Measurements from ENCODE around the gene ACOT8. TPM values are rescaled to one million over a fixed set of nuclear protein-coding genes. Genes with fewer than 3 reads are reported as not detected.

Gene ACOT8
- total and polyA plus RNA-seq, 2 donors (not counting 3 experiments of a cell fraction or from before 2014, with no cell fraction given), result 15.5 to 50.9 TPM

DNA sequence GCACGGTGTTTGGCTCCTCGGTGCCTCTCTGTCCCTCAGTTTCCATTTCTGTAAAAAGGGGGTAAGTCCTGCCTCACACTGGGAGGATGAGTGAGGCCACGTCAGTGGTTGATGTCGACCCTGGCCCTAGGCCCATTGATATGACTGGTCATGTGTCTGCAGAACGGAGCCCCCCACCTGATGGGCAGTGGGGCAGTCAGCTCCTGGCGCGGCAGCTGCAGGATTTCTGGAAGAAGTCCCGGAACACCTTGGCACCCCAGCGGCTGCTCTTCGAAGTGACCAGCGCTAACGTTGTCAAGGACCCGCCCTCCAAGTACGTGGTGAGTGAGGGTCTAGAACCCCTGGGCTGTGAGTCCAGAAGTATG is 22.4 kb downstream of the ACOT8 start:
- DNase-seq (ENCODE audit: low read depth, low spot score), result no peak
- Histone ChIP-seq H3K9me1 (replicated peaks; ENCODE audit: control insufficient read depth, extremely low read depth, insufficient read depth, low read length) (no peaks in the 10 kb centered on the region), H3K27ac (ENCODE audit: insufficient read depth, low read depth, low read length) (no peak overlapping the region), H3K4me2 (ENCODE audit: insufficient read depth, low read length) (peak overlapping the region; percentile 90), H3K4me1 (ENCODE audit: control insufficient read depth, extremely low read depth, insufficient read depth, low read length) (peaks cover 20% of the 10 kb centered on the region), H2AFZ (ENCODE audit: low read depth, low read length) (no peak overlapping the region), H3K4me3 (replicated peaks in 1 of 3; ENCODE audit: insufficient read depth in 1 of 3, low read depth in 1 of 3, low read length in 3 of 3) (peak overlapping the region in 1 of 3 experiments; percentile 29), H3K27me3 (ENCODE audit: control insufficient read depth in 2 of 2, insufficient read depth in 2 of 2, low read length in 2 of 2) (no peaks in the 10 kb centered on the region), H3K36me3 (ENCODE audit: control insufficient read depth in 2 of 2, extremely low read depth in 1 of 2, insufficient read depth in 2 of 2, low read length in 2 of 2) (no peaks in the 10 kb centered on the region), H4K20me1 (replicated peaks; ENCODE audit: control insufficient read depth, extremely low read depth, insufficient read depth, low read length) (no peaks in the 10 kb centered on the region), H3K9ac (replicated peaks; ENCODE audit: extremely low read depth, insufficient read depth, low read length) (no peak overlapping the region), H3K9me3 (replicated peaks; ENCODE audit: control insufficient read depth, insufficient read depth, low read length) (no peaks in the 10 kb centered on the region), H3K79me2 (ENCODE audit: control insufficient read depth, insufficient read depth, low read length) (no peaks in the 10 kb centered on the region)
- ChIA-PET POLR2A (interaction anchor here (0.6 kb wide), 1 partner anchor 100 kb away, joined by 3 read pairs; no protein-coding TSS in a partner anchor), CTCF (interaction anchor here (1.2 to 1.9 kb wide), 6 partner anchors 10 to 135 kb away, joined by 3 to 14 read pairs (median 5); no protein-coding TSS in a partner anchor)
- intact Hi-C loops (cut with micrococcal nuclease), result loop anchor here (1.0 to 2.0 kb wide), 3 partner anchors 22 to 56 kb away; partner anchors contain the start of genes ACOT8, CTSA, NEURL2 and UBE2C
- BruUV-seq (replicated peaks), result TSS peak; percentile 15
- no peak for FAIRE-seq
- dilution Hi-C loops (cut with MboI; ENCODE audit: extremely low pct_ligation_motif_present, low sequenced_read_pairs), result no loop called here
- TF ChIP-seq, protein P1, sequence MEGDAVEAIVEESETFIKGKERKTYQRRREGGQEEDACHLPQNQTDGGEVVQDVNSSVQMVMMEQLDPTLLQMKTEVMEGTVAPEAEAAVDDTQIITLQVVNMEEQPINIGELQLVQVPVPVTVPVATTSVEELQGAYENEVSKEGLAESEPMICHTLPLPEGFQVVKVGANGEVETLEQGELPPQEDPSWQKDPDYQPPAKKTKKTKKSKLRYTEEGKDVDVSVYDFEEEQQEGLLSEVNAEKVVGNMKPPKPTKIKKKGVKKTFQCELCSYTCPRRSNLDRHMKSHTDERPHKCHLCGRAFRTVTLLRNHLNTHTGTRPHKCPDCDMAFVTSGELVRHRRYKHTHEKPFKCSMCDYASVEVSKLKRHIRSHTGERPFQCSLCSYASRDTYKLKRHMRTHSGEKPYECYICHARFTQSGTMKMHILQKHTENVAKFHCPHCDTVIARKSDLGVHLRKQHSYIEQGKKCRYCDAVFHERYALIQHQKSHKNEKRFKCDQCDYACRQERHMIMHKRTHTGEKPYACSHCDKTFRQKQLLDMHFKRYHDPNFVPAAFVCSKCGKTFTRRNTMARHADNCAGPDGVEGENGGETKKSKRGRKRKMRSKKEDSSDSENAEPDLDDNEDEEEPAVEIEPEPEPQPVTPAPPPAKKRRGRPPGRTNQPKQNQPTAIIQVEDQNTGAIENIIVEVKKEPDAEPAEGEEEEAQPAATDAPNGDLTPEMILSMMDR (IDR thresholded peaks at IDR 0.05; ENCODE audit: extremely low read depth in 1 of 2, insufficient read depth in 1 of 2, low read depth in 1 of 2, low read length in 2 of 2), result no peak
- TF ChIP-seq MYC (IDR thresholded peaks at IDR 0.05; ENCODE audit: low read depth, low read length) (no peak), GATA2 (IDR thresholded peaks at IDR 0.05; ENCODE audit: insufficient read depth, insufficient read length, low read depth, low read length) (no peak), POLR2A (IDR thresholded peaks at IDR 0.05; ENCODE audit: low read depth, low read length) (no peak), EZH2 (IDR thresholded peaks at IDR 0.05; ENCODE audit: borderline replicate concordance, low read depth, low read length, severe bottlenecking) (no peak), FOS (IDR thresholded peaks at IDR 0.05; ENCODE audit: borderline replicate concordance, insufficient read depth, low read length) (no peak), POLR2AphosphoS5 (IDR thresholded peaks at IDR 0.05; ENCODE audit: insufficient read depth, low read depth, low read length) (no peak)
- TF ChIP-seq, protein P2, sequence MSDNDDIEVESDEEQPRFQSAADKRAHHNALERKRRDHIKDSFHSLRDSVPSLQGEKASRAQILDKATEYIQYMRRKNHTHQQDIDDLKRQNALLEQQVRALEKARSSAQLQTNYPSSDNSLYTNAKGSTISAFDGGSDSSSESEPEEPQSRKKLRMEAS (IDR thresholded peaks at IDR 0.05; ENCODE audit: insufficient read depth, insufficient read length), result no peak
